Activated naive CD4-positive, alpha-beta T cell treated with anti-CD3 and anti-CD28 coated beads for 36 hours (primary cell): ENCODE results near the gene SLC39A10. TPM values are rescaled to one million over a fixed set of nuclear protein-coding genes. Genes with fewer than 3 reads are reported as not detected.
"Not testable (repeated sequence)": the region's sequence is repeated elsewhere in the genome, so short reads cannot be mapped to it uniquely, and the experiment has no call there.

Experiments
- CTCF ChIA-PET: fragments of 350-600 bp; sonication (Branson Sonifier 250); formaldehyde crosslinking; loops from one replicate; lab custom pipeline; 2021; ENCODE audit warnings: antibody characterized with exemption; lab: Charles Lee
- DNase-seq: peaks from one replicate; pipeline ENCODE4 v3.0.0-alpha.2; 2020
- H3K27ac Mint-ChIP-seq: one replicate; pipeline ENCODE4 v1.8.0; 2021; ENCODE audit warnings: mild to moderate bottlenecking, mixed read lengths
- H3K27me3 Mint-ChIP-seq: one replicate; pipeline ENCODE4 v1.8.0; 2021; ENCODE audit warnings: low read depth, mixed read lengths
- H3K36me3 Mint-ChIP-seq: one replicate; pipeline ENCODE4 v1.8.0; 2021; ENCODE audit warnings: low read depth, mixed read lengths
- H3K4me1 Mint-ChIP-seq: one replicate; pipeline ENCODE4 v1.8.0; 2021; ENCODE audit warnings: low read depth, mixed read lengths
- H3K4me3 Mint-ChIP-seq: one replicate; pipeline ENCODE4 v1.8.0; 2021; ENCODE audit warnings: mild to moderate bottlenecking, moderate library complexity, mixed read lengths
- H3K9me3 Mint-ChIP-seq: one replicate; pipeline ENCODE4 v1.8.0; 2021; ENCODE audit warnings: mixed read lengths
- intact Hi-C: fragments of 100-400 bp; cut with micrococcal nuclease; formaldehyde crosslinking; loops from one replicate; pipeline ENCODE4 v1.15.1; 2023
- total RNA-seq, 2 experiments: library from RNA; stranded (reverse); gene quantifications; one replicate each; pipeline ENCODE4 v1.2.3, GENCODE V29; 2021

SLC39A10 gene
- total RNA-seq, 2 experiments from 2014 or later = 37.4 to 41.0 TPM

- CTCF ChIA-PET = interaction anchor here (1.1 kb wide), 1 partner anchor 386 kb away, joined by 3 read pairs; the partner anchor contains the start of gene DNAH7
- intact Hi-C loops = no loop called here
- H3K4me1 Mint-ChIP-seq = peaks cover 38% of the 10 kb centered on the region
- H3K36me3 Mint-ChIP-seq = peaks cover 30% of the 10 kb centered on the region
- no peak overlapping the region for H3K4me3 Mint-ChIP-seq
- H3K27me3 Mint-ChIP-seq = no peaks in the 10 kb centered on the region
- no peak overlapping the region for H3K27ac Mint-ChIP-seq
- DNase-seq = no peak
- H3K9me3 Mint-ChIP-seq = no peaks in the 10 kb centered on the region
Measured at GRCh38 chr2:195682077-195682476, 25.1 kb downstream of the SLC39A10 start.

GRCh38 chr2:195683174-195683573 lies 26.1 kb downstream of the SLC39A10 start:
- Mint-ChIP-seq H3K27ac (no peak overlapping the region), H3K9me3 (no peaks in the 10 kb centered on the region), H3K36me3 (peaks cover 28% of the 10 kb centered on the region), H3K4me1 (peaks cover 29% of the 10 kb centered on the region), H3K27me3 (no peaks in the 10 kb centered on the region), H3K4me3 (no peak overlapping the region)
- intact Hi-C loops = no loop called here
- CTCF ChIA-PET = no interaction called here
- DNase-seq = no peak

GRCh38 chr2:195686564-195686963 lies 29.5 kb downstream of the SLC39A10 start:
- CTCF ChIA-PET = interaction anchor here (0.9 kb wide), 1 partner anchor 392 kb away, joined by 3 read pairs; no protein-coding TSS in a partner anchor
- no peak for DNase-seq
- intact Hi-C loops = no loop called here
- Mint-ChIP-seq H3K4me3 (no peak overlapping the region), H3K4me1 (peaks cover 23% of the 10 kb centered on the region), H3K9me3 (peaks cover 8% of the 10 kb centered on the region), H3K27ac (no peak overlapping the region), H3K27me3 (no peaks in the 10 kb centered on the region), H3K36me3 (peaks cover 32% of the 10 kb centered on the region)

- H3K4me3 Mint-ChIP-seq = no peak overlapping the region
- no peaks in the 10 kb centered on the region for H3K27me3 Mint-ChIP-seq
- H3K36me3 Mint-ChIP-seq = peaks cover 41% of the 10 kb centered on the region
- no peak overlapping the region for H3K27ac Mint-ChIP-seq
- intact Hi-C loops = no loop called here
- no peak for DNase-seq
- CTCF ChIA-PET = interaction anchor here (0.5 to 0.9 kb wide), 2 partner anchors 92 to 391 kb away, joined by 3 to 4 read pairs; no protein-coding TSS in a partner anchor
- H3K4me1 Mint-ChIP-seq = peaks cover 30% of the 10 kb centered on the region
- peaks cover 17% of the 10 kb centered on the region for H3K9me3 Mint-ChIP-seq
Measured at GRCh38 chr2:195687320-195688086, 30.5 kb downstream of the SLC39A10 start.

GRCh38 chr2:195692531-195692930 lies 35.5 kb downstream of the SLC39A10 start:
- H3K4me3 Mint-ChIP-seq, H3K27ac Mint-ChIP-seq, CTCF ChIA-PET, intact Hi-C loops, DNase-seq, H3K27me3 Mint-ChIP-seq: not testable (repeated sequence)
- H3K36me3 Mint-ChIP-seq = peaks cover 53% of the 10 kb centered on the region
- H3K9me3 Mint-ChIP-seq = peaks cover 34% of the 10 kb centered on the region
- peaks cover 30% of the 10 kb centered on the region for H3K4me1 Mint-ChIP-seq

GRCh38 chr2:195694553-195694952 lies 37.5 kb downstream of the SLC39A10 start:
- Mint-ChIP-seq H3K27ac (no peak overlapping the region), H3K36me3 (peaks cover 67% of the 10 kb centered on the region), H3K4me1 (peaks cover 33% of the 10 kb centered on the region), H3K9me3 (peaks cover 40% of the 10 kb centered on the region), H3K27me3 (no peaks in the 10 kb centered on the region), H3K4me3 (no peak overlapping the region)
- DNase-seq = no peak
- intact Hi-C loops = no loop called here
- CTCF ChIA-PET = no interaction called here

- CTCF ChIA-PET = no interaction called here
- Mint-ChIP-seq H3K27ac (no peak overlapping the region), H3K4me1 (peaks cover 33% of the 10 kb centered on the region), H3K36me3 (peaks cover 68% of the 10 kb centered on the region), H3K4me3 (no peak overlapping the region), H3K9me3 (peaks cover 44% of the 10 kb centered on the region), H3K27me3 (no peaks in the 10 kb centered on the region)
- intact Hi-C loops = no loop called here
- no peak for DNase-seq
Measured at GRCh38 chr2:195695002-195695631, 38.1 kb downstream of the SLC39A10 start.

- CTCF ChIA-PET = no interaction called here
- H3K4me1 Mint-ChIP-seq = peaks cover 33% of the 10 kb centered on the region
Measured at GRCh38 chr2:195696012-195696411, 39.0 kb downstream of the SLC39A10 start.

GRCh38 chr2:195697681-195698220 lies 40.7 kb downstream of the SLC39A10 start:
- H3K9me3 Mint-ChIP-seq = peaks cover 38% of the 10 kb centered on the region
- H3K27me3 Mint-ChIP-seq = no peaks in the 10 kb centered on the region
- intact Hi-C loops = no loop called here
- peaks cover 58% of the 10 kb centered on the region for H3K36me3 Mint-ChIP-seq
- no peak overlapping the region for H3K27ac Mint-ChIP-seq
- DNase-seq = no peak
- no peak overlapping the region for H3K4me3 Mint-ChIP-seq
- CTCF ChIA-PET = no interaction called here
- peaks cover 21% of the 10 kb centered on the region for H3K4me1 Mint-ChIP-seq

More at GRCh38 chr2:195696012-195696411, 39.0 kb downstream of the SLC39A10 start:
- H3K27me3 Mint-ChIP-seq = no peaks in the 10 kb centered on the region
- no peak overlapping the region for H3K4me3 Mint-ChIP-seq
- H3K27ac Mint-ChIP-seq = no peak overlapping the region
- intact Hi-C loops = no loop called here
- H3K9me3 Mint-ChIP-seq = peaks cover 47% of the 10 kb centered on the region
- no peak for DNase-seq
- peaks cover 67% of the 10 kb centered on the region for H3K36me3 Mint-ChIP-seq

- H3K27me3 Mint-ChIP-seq = no peaks in the 10 kb centered on the region
- no peak overlapping the region for H3K4me3 Mint-ChIP-seq
- H3K27ac Mint-ChIP-seq = no peak overlapping the region
- peaks cover 43% of the 10 kb centered on the region for H3K36me3 Mint-ChIP-seq
- DNase-seq = no peak
- peaks cover 24% of the 10 kb centered on the region for H3K9me3 Mint-ChIP-seq
- intact Hi-C loops = no loop called here
- peaks cover 7% of the 10 kb centered on the region for H3K4me1 Mint-ChIP-seq
- CTCF ChIA-PET = no interaction called here
Measured at GRCh38 chr2:195700480-195700879, 43.5 kb downstream of the SLC39A10 start.

- CTCF ChIA-PET = interaction anchor here (0.7 to 1.5 kb wide), 2 partner anchors 39 to 191 kb away, joined by 3 read pairs; no protein-coding TSS in a partner anchor
- no peak overlapping the region for H3K27ac Mint-ChIP-seq
- H3K4me3 Mint-ChIP-seq = no peak overlapping the region
- H3K27me3 Mint-ChIP-seq = no peaks in the 10 kb centered on the region
- DNase-seq = no peak
- peaks cover 24% of the 10 kb centered on the region for H3K36me3 Mint-ChIP-seq
- H3K9me3 Mint-ChIP-seq = peaks cover under 1% of the 10 kb centered on the region
- intact Hi-C loops = no loop called here
- H3K4me1 Mint-ChIP-seq = peaks cover 4% of the 10 kb centered on the region
Measured at GRCh38 chr2:195706161-195706900, 49.3 kb downstream of the SLC39A10 start.
